Skeletal muscle satellite cell (primary cell): ENCODE results near the gene OR2T10. TPM values are rescaled to one million over a fixed set of nuclear protein-coding genes. Genes with fewer than 3 reads are reported as not detected.
"Not testable (repeated sequence)": the region's sequence is repeated elsewhere in the genome, so short reads cannot be mapped to it uniquely, and the experiment has no call there.

Source experiments
- H3K27me3 ChIP-seq: 2 replicates; pipeline ENCODE4 v1.7.0; 2013; ENCODE audit warnings: low read length; ENCODE audit not compliant: control insufficient read depth, insufficient read depth
- H3K36me3 ChIP-seq: 2 replicates; pipeline ENCODE4 v1.7.0; 2013; ENCODE audit warnings: mild to moderate bottlenecking, control low read depth, low read length; ENCODE audit not compliant: insufficient read depth
- H3K4me1 ChIP-seq: 2 replicates; pipeline ENCODE4 v1.7.0; 2013; ENCODE audit warnings: low read length; ENCODE audit not compliant: control insufficient read depth, insufficient read depth
- H3K4me2 ChIP-seq: 2 replicates; pipeline ENCODE4 v1.7.0; 2013; ENCODE audit warnings: mild to moderate bottlenecking, low read length
- H3K4me3 ChIP-seq: 2 replicates; pipeline ENCODE4 v1.7.0; 2013; ENCODE audit warnings: low read length
- H3K9ac ChIP-seq: 2 replicates; pipeline ENCODE4 v1.7.0; 2013; ENCODE audit warnings: mild to moderate bottlenecking, low read depth, low read length, moderate library complexity
- H3K9me3 ChIP-seq: replicated peaks from 2 replicates; pipeline ENCODE4 v1.7.0; 2013; ENCODE audit warnings: mild to moderate bottlenecking, control low read depth, low read length
- total RNA-seq: library from RNA; depleted of rRNA; stranded (reverse); fragments of >200 nt; gene quantifications from 2 replicates; pipeline ENCODE4 v1.2.3, GENCODE V29; 2012; rRNA removed

Gene OR2T10, protein sequence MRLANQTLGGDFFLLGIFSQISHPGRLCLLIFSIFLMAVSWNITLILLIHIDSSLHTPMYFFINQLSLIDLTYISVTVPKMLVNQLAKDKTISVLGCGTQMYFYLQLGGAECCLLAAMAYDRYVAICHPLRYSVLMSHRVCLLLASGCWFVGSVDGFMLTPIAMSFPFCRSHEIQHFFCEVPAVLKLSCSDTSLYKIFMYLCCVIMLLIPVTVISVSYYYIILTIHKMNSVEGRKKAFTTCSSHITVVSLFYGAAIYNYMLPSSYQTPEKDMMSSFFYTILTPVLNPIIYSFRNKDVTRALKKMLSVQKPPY
- not detected in 2 replicates for total RNA-seq

DNA sequence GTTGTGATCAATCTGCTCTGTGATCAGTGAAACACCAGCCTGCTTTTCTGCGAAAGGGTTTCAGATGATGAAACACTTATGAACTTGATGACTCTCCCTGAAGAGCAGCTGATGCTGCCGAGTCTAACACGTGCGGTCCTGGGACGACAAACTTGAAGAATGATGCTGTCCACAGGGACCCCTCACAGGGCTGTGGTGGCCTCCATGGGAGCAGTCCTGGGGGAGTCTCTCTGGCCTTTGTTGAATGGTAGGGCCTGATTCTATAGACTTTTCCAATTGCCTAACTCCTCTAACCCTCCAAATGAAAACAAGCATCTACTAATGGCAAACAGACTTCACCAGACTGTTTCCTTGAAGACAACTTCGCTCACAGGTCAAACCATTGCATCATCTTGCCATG is at the start of gene OR2T10:
TSS of gene OR2T10 (minus strand) at position 112 of the 400 bp plus-strand sequence. CDS start 3,932 bp downstream, outside the sequence.
- H3K9ac ChIP-seq = no peak within 1 kb of the TSS
- no peak within 1 kb of the TSS for H3K4me2 ChIP-seq
- H3K27me3 ChIP-seq = no peaks in the 10 kb centered on the region
- no peaks in the 10 kb centered on the region for H3K36me3 ChIP-seq
- H3K9me3 ChIP-seq = no peaks in the 10 kb centered on the region
- no peaks in the 10 kb centered on the region for H3K4me1 ChIP-seq
- no peak within 1 kb of the TSS for H3K4me3 ChIP-seq

DNA sequence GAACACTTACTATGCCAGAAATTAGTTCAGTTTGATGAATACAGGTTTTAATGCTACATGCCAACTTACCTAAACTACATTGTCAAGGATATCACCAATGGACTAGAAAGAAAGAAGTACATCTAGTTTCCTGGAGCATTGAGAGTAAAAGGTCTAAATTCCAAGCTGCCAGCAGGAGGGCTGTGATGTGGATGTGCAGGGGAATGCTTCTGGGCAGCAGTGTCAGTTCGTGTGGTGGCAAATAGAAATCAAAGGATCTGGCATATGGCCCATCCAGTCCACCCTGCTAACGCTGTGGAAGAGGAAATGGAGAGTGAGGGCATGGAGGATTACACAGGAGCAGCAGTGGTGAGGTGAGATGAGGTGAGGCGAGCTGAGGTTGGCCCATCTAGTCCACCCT is 47.7 kb upstream of the OR2T10 start, which contains the start of gene OR2T35:
TSS of gene OR2T35 (minus strand) at position 101 of the 400 bp plus-strand sequence. CDS start 6,020 bp downstream, outside the sequence.
- not testable (repeated sequence) for H3K9me3 ChIP-seq, H3K4me1 ChIP-seq, H3K27me3 ChIP-seq, H3K9ac ChIP-seq, H3K4me3 ChIP-seq, H3K36me3 ChIP-seq, H3K4me2 ChIP-seq

DNA sequence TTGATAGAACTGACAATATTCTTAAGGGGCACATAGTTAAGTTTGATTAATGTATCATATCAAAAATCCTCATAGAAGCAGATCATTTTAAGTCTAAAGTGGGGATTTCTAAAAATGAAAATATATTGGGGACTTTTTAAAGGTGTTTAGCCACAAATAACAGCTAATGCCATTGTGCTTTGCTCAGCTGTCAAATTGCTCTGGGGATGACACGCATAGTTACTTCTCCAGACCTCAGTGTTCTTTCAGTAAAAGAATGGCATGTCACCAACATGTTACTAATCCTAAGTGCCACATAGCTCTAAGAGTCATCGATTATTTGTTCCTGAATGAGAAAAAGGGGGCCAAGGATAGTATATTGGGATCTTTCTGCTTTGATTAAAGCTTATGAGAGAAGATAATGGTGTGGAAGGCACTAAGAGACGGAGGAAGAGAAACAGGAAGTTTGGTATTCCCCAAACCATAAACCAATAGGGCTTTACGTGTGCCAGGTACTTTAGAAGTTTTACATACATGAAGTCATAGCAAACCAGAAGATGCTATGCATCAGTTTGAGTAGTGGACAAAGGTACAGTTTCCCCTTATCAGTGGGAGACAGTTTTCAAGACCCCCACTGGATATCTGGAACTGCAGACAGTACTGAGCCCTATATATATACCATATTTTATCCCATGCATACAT is 45.6 kb upstream of the OR2T10 start:
- not testable (repeated sequence) for H3K4me1 ChIP-seq, H3K4me3 ChIP-seq

DNA sequence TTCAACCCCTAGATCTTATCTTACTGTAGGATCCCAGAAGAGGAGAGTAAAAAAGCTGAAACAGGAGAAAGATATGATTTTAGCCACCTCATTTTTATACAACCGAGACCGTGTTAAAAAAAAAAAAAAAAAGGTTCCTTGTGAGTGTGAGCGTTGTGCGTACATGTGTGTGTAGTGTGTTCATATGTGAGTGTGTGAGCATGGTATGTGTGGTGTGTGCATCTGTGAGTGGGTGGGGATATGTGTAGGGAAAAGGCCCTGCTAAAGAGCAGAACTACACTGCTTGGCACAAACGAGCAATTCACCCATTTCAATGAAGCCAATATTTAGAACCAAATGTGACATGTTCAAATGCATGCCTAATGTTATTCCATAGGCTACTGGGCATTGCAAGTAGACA is 44.1 kb upstream of the OR2T10 start:
- not testable (repeated sequence) for H3K4me1 ChIP-seq, H3K4me3 ChIP-seq, H3K4me2 ChIP-seq, H3K9me3 ChIP-seq, H3K27me3 ChIP-seq, H3K36me3 ChIP-seq, H3K9ac ChIP-seq

More for the DNA sequence above, 45.6 kb upstream of the OR2T10 start:
- not testable (repeated sequence) for H3K9me3 ChIP-seq, H3K9ac ChIP-seq, H3K27me3 ChIP-seq, H3K36me3 ChIP-seq, H3K4me2 ChIP-seq

DNA sequence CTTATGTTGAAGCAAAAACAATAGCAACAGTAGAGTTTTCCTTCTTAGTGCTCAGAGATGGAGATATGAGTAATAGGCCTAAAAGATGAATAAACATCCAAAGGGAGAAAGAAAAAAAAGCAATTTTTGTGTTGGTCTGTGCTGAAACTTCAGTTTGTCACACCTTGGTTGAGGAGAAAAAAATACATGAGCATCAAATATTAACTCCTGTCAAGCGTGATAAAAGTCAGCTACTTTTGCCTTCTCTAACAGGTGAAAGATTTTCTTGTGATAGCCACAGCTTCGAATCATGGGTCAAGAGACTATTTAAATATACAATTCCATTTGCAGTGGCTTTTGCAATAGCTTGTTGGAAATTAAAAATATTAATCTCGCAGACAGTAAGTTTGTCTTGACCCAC is 43.4 kb upstream of the OR2T10 start:
- not testable (repeated sequence) for H3K4me3 ChIP-seq, H3K9me3 ChIP-seq, H3K4me1 ChIP-seq, H3K27me3 ChIP-seq, H3K36me3 ChIP-seq, H3K9ac ChIP-seq, H3K4me2 ChIP-seq

DNA sequence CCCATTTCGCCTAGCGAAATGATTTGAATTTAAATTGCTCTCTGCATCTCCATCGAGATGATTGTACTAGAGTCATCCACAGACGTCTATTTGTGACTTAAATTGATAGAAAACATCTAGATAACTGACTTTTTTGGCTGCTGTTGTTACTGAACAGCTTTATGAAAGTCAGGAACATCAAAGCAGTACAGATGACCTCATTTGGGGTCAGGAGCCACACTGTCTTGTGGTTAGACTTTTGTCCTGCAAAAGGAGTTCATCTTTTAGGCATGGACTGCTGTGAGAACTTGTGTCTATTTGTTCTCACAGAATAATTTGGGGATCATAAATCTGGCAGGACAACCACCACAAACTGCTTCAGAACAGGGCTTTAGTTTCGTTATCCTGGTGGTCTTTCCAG is 42.2 kb upstream of the OR2T10 start:
- not testable (repeated sequence) for H3K4me1 ChIP-seq, H3K36me3 ChIP-seq, H3K9me3 ChIP-seq, H3K9ac ChIP-seq, H3K4me3 ChIP-seq, H3K4me2 ChIP-seq, H3K27me3 ChIP-seq

DNA sequence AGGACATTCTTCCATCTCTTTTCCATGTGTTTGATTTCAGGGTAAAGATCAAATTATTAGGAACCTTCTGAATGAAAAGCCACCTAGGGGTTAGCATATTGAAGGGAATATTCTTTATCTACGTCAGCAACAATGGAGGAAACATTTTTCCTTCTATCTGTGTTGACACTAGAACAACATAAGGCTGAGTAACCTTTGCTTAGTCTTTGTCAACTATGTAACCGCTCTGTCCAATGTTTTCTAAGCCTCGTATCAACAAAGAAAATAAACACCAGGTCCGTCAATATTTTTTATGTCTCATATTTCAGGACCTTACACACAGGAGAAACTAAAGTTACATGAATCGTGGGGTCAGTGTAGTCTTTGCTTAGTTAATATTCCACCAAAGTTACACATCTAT is 39.1 kb upstream of the OR2T10 start:
- not testable (repeated sequence) for H3K27me3 ChIP-seq, H3K4me2 ChIP-seq, H3K9ac ChIP-seq, H3K4me3 ChIP-seq, H3K36me3 ChIP-seq, H3K4me1 ChIP-seq, H3K9me3 ChIP-seq

DNA sequence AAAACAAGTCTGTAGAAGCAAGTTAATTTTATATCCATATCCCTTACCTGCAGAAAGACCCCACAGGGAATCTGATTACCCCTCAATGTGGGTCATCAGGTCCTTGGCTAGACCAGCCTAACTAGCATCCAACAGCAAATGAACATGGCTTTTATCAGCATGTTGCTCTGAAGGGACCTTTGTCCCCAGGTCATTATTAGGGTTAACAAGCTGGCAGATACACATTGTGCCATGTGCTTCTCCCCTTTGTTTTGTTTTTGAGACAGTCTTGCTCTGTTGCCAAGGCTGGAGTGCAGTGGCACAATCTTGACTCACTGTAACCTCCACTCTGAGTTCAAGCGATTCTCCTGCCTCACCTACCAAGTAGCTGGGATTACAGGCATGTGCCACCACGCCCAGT is 37.5 kb upstream of the OR2T10 start, which contains the start of gene OR2T11:
TSS of gene OR2T11 (minus strand) at position 101 of the 400 bp plus-strand sequence. CDS start 7,963 bp downstream, outside the sequence.
- H3K4me3 ChIP-seq, H3K36me3 ChIP-seq, H3K4me1 ChIP-seq, H3K27me3 ChIP-seq, H3K9me3 ChIP-seq, H3K4me2 ChIP-seq, H3K9ac ChIP-seq: not testable (repeated sequence)

DNA sequence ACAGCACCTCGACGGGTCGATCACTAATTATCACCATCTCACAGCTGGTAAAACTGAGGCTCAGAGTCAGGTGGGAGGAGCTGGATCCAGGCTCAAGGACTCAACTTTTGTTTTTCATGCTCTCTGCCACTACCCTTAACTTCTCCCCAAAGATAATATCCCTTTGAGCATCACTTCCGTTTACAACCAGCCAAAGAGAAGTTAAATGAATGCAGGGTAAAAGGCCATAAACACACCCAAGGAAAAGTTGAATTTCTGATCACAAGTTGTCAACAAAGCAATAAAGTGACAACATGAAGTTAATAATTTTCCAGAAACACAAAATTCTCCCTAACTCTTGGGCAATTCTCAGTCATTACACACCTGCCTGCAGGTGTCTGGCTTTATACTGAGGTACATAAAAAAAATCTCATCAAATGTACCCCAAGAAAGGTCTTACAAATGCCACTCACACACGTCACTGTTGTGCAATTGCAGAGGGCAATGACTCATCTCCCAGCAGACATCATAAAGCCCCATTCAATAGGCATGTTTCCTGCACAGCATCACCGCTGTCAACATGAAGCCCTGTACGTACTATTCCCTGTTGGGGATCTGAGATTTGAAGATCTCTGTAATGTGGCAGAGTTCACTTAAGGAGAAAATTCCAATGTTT is 34.0 kb upstream of the OR2T10 start:
- Histone ChIP-seq H3K4me2 (no peak overlapping the region), H3K27me3 (no peaks in the 10 kb centered on the region), H3K9ac (no peak overlapping the region), H3K36me3 (no peaks in the 10 kb centered on the region), H3K4me1 (no peaks in the 10 kb centered on the region), H3K9me3 (no peaks in the 10 kb centered on the region), H3K4me3 (no peak overlapping the region)

DNA sequence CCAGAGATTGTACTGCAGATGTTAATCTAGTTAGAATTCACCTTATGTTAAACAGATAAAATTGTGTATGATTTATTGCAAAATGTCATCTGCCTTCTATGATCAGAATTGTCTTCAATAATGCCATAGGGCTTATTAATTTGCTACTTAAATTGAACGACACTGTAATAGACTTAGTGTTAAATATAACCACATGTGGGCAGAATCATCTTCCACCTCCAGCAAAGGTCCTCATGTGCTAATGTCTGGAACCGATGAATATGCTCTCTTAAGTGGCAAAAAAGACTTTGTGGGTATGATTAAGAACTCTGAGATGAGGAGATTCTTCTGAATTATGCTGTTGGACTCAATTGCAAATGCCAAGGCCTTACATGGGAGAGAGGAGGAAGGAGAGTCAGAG is 33.1 kb upstream of the OR2T10 start:
- no peaks in the 10 kb centered on the region for H3K4me1 ChIP-seq

DNA sequence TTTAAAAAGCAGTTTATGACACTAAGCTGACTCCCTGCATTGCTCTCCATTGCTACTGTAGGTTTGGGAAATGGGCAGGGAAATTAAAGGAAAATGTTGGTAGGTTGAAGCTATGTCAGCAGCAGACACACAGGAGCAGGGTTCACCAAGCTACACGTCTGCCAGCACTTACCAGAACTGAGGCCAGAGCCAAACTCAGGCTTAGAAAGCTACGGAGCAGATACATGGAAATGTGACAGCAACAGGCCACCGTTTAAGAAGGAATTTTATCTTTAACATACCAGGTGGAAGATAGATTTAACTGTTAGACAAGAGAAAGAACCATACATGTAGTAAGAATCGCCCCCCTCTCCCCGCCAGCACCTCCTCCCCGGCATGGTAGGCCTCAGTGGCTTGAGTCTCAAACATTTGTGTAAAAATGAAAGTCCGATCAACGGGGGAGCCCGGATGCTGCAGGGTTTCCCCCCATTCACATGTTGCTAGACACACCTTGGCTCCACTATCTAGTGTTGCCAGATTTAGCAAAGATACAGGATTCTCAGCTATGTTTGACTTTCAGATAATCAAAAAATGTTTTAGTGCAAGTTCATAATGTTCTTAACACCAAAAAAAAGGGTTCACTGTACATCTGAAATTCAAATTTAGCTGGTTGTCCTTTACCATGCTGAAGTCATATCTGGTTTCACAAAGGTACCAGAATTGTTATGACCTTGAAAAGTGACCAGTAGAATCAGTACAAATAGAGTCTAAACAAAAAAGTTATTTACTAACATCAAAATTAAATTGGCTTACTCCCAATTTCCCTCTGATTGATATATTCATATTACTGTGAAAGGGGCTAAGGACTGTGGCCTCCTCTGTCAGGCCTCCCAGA is 30.7 kb upstream of the OR2T10 start:
- Histone ChIP-seq H3K36me3 (no peaks in the 10 kb centered on the region), H3K9me3 (no peaks in the 10 kb centered on the region), H3K4me3 (no peak overlapping the region), H3K9ac (no peak overlapping the region), H3K4me1 (no peaks in the 10 kb centered on the region), H3K27me3 (no peaks in the 10 kb centered on the region), H3K4me2 (no peak overlapping the region)

More for the DNA sequence above, 33.1 kb upstream of the OR2T10 start:
- H3K36me3 ChIP-seq = no peaks in the 10 kb centered on the region
- no peak overlapping the region for H3K4me2 ChIP-seq
- no peaks in the 10 kb centered on the region for H3K27me3 ChIP-seq
- H3K4me3 ChIP-seq = no peak overlapping the region
- H3K9ac ChIP-seq = no peak overlapping the region
- H3K9me3 ChIP-seq = no peaks in the 10 kb centered on the region
